ENCODE data around the gene CFAP97D1.

Gene CFAP97D1

GRCh38 chr17:43780135-43780534 is at the start of gene CFAP97D1:
Gene CFAP97D1, plus strand, starts transcription at chr17:43780435. Its CDS starts 28 bp downstream, at chr17:43780463.
- no peak for DNase-seq (ENCODE audit: low read depth)
- TF ChIP-seq, protein P1, sequence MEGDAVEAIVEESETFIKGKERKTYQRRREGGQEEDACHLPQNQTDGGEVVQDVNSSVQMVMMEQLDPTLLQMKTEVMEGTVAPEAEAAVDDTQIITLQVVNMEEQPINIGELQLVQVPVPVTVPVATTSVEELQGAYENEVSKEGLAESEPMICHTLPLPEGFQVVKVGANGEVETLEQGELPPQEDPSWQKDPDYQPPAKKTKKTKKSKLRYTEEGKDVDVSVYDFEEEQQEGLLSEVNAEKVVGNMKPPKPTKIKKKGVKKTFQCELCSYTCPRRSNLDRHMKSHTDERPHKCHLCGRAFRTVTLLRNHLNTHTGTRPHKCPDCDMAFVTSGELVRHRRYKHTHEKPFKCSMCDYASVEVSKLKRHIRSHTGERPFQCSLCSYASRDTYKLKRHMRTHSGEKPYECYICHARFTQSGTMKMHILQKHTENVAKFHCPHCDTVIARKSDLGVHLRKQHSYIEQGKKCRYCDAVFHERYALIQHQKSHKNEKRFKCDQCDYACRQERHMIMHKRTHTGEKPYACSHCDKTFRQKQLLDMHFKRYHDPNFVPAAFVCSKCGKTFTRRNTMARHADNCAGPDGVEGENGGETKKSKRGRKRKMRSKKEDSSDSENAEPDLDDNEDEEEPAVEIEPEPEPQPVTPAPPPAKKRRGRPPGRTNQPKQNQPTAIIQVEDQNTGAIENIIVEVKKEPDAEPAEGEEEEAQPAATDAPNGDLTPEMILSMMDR (IDR thresholded peaks at IDR 0.05; ENCODE audit: insufficient read depth, low read depth, low read length, missing control alignments), result no peak
- H3K4me3 ChIP-seq (ENCODE audit: low read depth, low read length), result peak within 1 kb of the TSS; percentile 55

- no peak for DNase-seq (ENCODE audit: low read depth)
- H3K4me3 ChIP-seq (ENCODE audit: low read depth, low read length), result no peak overlapping the region
- TF ChIP-seq, protein P1 (IDR thresholded peaks at IDR 0.05; ENCODE audit: insufficient read depth, low read depth, low read length, missing control alignments), result no peak
Measured at GRCh38 chr17:43732958-43733357, 47.3 kb upstream of the CFAP97D1 start.

GRCh38 chr17:43733956-43734355 is 46.3 kb upstream of the CFAP97D1 start:
- TF ChIP-seq, protein P1 (IDR thresholded peaks at IDR 0.05; ENCODE audit: insufficient read depth, low read depth, low read length, missing control alignments), result no peak
- no peak overlapping the region for H3K4me3 ChIP-seq (ENCODE audit: low read depth, low read length)
- no peak for DNase-seq (ENCODE audit: low read depth)

DNA sequence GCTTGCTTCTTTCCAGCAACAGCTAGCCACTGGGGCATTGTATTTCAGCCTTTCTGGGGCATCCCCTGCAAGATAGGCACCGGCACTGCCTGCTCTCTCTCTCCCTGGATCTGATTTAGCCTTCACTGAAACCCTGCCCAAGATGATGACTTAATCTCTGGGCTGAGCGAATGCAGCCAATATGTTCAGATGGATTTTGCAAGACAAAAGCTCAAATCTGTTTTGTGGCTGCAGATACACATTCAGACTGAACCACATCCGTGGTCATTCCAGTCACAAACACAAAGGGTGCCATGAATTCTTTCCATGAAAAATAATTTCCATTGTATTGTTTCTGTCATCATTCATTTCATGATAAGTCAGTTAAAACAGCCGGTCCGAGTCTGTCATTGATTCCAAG is 45.9 kb upstream of the CFAP97D1 start:
- no peak overlapping the region for H3K4me3 ChIP-seq (ENCODE audit: low read depth, low read length)
- TF ChIP-seq, protein P1 (IDR thresholded peaks at IDR 0.05; ENCODE audit: insufficient read depth, low read depth, low read length, missing control alignments), result no peak
- no peak for DNase-seq (ENCODE audit: low read depth)

DNA sequence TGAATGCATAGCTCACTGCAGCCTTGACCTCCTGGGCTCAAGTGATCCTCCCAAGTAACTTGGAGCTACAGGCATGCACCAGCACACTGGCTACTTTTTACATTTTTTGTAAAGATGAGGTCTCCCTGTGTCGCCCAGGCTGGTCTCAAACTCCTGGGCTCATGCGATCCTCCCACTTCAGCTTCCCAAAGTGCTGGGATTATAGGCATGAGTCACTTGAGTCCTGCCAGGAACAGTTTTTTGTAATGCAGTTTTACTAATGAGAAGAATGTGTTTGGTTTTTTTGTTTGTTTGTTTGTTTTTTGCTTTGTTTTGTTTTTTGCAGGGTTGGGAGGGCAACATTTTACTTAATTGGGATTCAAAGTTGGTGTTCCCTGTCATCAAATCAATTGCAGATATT is 43.8 kb upstream of the CFAP97D1 start:
- H3K4me3 ChIP-seq (ENCODE audit: low read depth, low read length), result no peak overlapping the region
- TF ChIP-seq, protein P1 (IDR thresholded peaks at IDR 0.05; ENCODE audit: insufficient read depth, low read depth, low read length, missing control alignments), result no peak
- no peak for DNase-seq (ENCODE audit: low read depth)

DNA sequence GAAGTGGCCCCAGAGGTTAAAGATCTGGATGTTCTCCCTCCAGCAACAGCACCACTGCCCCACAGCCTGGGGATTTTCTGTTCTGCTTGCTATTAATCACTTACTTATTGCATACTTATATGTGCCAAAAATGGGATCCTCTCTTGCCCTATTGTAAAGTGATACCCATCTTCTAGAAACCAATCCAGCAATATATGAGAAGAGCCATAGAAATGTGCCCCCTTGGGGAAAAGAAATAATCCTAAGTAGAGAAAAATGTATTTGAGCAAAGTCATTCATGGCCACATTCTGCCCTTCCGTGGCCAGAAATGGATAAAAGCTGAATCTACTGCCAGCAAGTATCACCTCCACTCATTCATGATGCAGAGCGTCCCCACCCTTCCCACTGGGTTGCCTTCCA is 42.5 kb upstream of the CFAP97D1 start:
- H3K4me3 ChIP-seq (ENCODE audit: low read depth, low read length), result no peak overlapping the region
- TF ChIP-seq, protein P1 (IDR thresholded peaks at IDR 0.05; ENCODE audit: insufficient read depth, low read depth, low read length, missing control alignments), result no peak

DNA sequence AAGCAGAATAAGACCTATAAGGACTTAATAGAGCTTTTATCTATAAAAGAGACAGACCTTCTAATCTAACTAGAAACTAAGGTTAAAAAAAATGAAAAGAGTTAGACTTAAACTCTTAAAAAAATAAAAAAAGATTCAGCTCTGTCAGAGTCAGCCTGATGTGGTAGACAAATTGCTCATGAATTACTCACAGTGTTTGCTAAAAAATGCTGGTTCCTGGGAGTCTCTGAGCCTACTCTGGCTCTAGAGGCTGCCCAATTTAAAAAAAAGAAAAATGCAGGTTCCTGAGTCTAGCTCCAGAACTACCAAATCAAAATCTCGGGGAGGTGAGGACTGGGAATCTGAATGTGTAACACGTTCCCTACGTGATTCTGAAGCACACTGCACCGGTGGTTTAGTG is 39.7 kb upstream of the CFAP97D1 start:
- DNase-seq (ENCODE audit: low read depth), result no peak
- TF ChIP-seq, protein P1 (IDR thresholded peaks at IDR 0.05; ENCODE audit: insufficient read depth, low read depth, low read length, missing control alignments), result no peak
- H3K4me3 ChIP-seq (ENCODE audit: low read depth, low read length), result no peak overlapping the region

More for the DNA sequence above, 42.5 kb upstream of the CFAP97D1 start:
- DNase-seq (ENCODE audit: low read depth), result no peak
